DOHH2 (cell line): ENCODE results near the gene AHSG.

ENCODE experiments used
- H3F3A ChIP-seq: fragments of 200-600 bp; sonication (generic), shearing (Covaris generic); 2 replicates; pipeline ENCODE4 v1.6.0; 2016; ENCODE audit warnings: antibody characterized with exemption, mild to moderate bottlenecking; ENCODE audit not compliant: control insufficient read depth, insufficient read depth
- H3K27ac ChIP-seq: fragments of 200-600 bp; sonication (generic); 2 replicates; pipeline ENCODE4 v1.5.1; 2014; ENCODE audit warnings: low read depth, mild to moderate bottlenecking, low read length, moderate library complexity
- H3K27me3 ChIP-seq: fragments of 200-600 bp; sonication (generic); 2 replicates; pipeline ENCODE4 v1.6.1; 2014; ENCODE audit warnings: mild to moderate bottlenecking, low read length, mixed read lengths; ENCODE audit not compliant: control insufficient read depth
- H3K36me3 ChIP-seq: fragments of 200-600 bp; sonication (generic); 2 replicates; pipeline ENCODE4 v1.6.1; 2014; ENCODE audit warnings: mild to moderate bottlenecking, low read length, moderate library complexity, mixed read lengths; ENCODE audit not compliant: control insufficient read depth
- H3K4me1 ChIP-seq: fragments of 200-600 bp; sonication (generic); 2 replicates; pipeline ENCODE4 v1.6.1; 2014; ENCODE audit warnings: mild to moderate bottlenecking, low read length, mixed read lengths; ENCODE audit not compliant: control insufficient read depth
- H3K4me2 ChIP-seq: fragments of 200-600 bp; sonication (generic); 2 replicates; pipeline ENCODE4 v1.6.0; 2014; ENCODE audit warnings: mild to moderate bottlenecking, low read length, moderate library complexity
- H3K4me3 ChIP-seq: fragments of 200-600 bp; sonication (generic); 2 replicates; pipeline ENCODE4 v1.5.1; 2014; ENCODE audit warnings: mild to moderate bottlenecking, low read length, mixed read lengths
- H3K79me2 ChIP-seq: fragments of 200-600 bp; sonication (generic); 2 replicates; pipeline ENCODE4 v1.6.1; 2014; ENCODE audit warnings: mild to moderate bottlenecking, low read length, mixed read lengths; ENCODE audit not compliant: control insufficient read depth
- H3K9me2 ChIP-seq: fragments of 200-600 bp; sonication (generic); replicated peaks from 2 replicates; pipeline ENCODE4 v1.6.1; 2014; ENCODE audit warnings: mild to moderate bottlenecking, low read length, mixed read lengths; ENCODE audit not compliant: control insufficient read depth
- H3K9me3 ChIP-seq: fragments of 200-600 bp; sonication (generic); 2 replicates; pipeline ENCODE4 v1.6.1; 2014; ENCODE audit warnings: antibody characterized with exemption, low read length, mixed read lengths; ENCODE audit not compliant: control insufficient read depth, insufficient read depth
- H4K20me1 ChIP-seq: fragments of 200-600 bp; sonication (generic); 2 replicates; pipeline ENCODE4 v1.6.0; 2014; ENCODE audit warnings: low read depth, mild to moderate bottlenecking, antibody characterized with exemption, low read length, moderate library complexity; ENCODE audit not compliant: control insufficient read depth, insufficient read depth
- EZH2phosphoT487 ChIP-seq: fragments of 200-600 bp; sonication (generic); IDR thresholded peaks from 2 replicates; pipeline ENCODE4 v1.6.1; 2017; ENCODE audit warnings: borderline replicate concordance, mild to moderate bottlenecking, antibody characterized with exemption, low read length, moderate library complexity, mixed read lengths
- TF ChIP-seq, protein P1 (sequence below): fragments of 200-600 bp; sonication (generic); IDR thresholded peaks from one replicate; pipeline ENCODE4 v1.5.1; 2014; ENCODE audit warnings: antibody characterized with exemption, mild to moderate bottlenecking, low read depth, low read length; ENCODE audit not compliant: poor library complexity, severe bottlenecking

The AHSG gene

GRCh38 chr3:186592682-186593081 is 20.2 kb upstream of the AHSG start:
- Histone ChIP-seq H3K36me3 (no peaks in the 10 kb centered on the region), H3K27me3 (no peaks in the 10 kb centered on the region), H3K4me3 (no peak overlapping the region), H3K9me2 (no peaks in the 10 kb centered on the region), H3F3A (peaks cover under 1% of the 10 kb centered on the region; the same call in 1 of the 2 replicates), H4K20me1 (no peaks in the 10 kb centered on the region), H3K27ac (no peak overlapping the region), H3K79me2 (no peaks in the 10 kb centered on the region), H3K9me3 (no peaks in the 10 kb centered on the region), H3K4me1 (no peaks in the 10 kb centered on the region), H3K4me2 (no peak overlapping the region)
- TF ChIP-seq, protein P1, sequence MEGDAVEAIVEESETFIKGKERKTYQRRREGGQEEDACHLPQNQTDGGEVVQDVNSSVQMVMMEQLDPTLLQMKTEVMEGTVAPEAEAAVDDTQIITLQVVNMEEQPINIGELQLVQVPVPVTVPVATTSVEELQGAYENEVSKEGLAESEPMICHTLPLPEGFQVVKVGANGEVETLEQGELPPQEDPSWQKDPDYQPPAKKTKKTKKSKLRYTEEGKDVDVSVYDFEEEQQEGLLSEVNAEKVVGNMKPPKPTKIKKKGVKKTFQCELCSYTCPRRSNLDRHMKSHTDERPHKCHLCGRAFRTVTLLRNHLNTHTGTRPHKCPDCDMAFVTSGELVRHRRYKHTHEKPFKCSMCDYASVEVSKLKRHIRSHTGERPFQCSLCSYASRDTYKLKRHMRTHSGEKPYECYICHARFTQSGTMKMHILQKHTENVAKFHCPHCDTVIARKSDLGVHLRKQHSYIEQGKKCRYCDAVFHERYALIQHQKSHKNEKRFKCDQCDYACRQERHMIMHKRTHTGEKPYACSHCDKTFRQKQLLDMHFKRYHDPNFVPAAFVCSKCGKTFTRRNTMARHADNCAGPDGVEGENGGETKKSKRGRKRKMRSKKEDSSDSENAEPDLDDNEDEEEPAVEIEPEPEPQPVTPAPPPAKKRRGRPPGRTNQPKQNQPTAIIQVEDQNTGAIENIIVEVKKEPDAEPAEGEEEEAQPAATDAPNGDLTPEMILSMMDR = no peak
- TF ChIP-seq EZH2phosphoT487 = no peak

- no peaks in the 10 kb centered on the region for H3F3A ChIP-seq
- H3K4me1 ChIP-seq = no peaks in the 10 kb centered on the region
- H3K79me2 ChIP-seq = no peaks in the 10 kb centered on the region
- H3K9me2 ChIP-seq = no peaks in the 10 kb centered on the region
- no peaks in the 10 kb centered on the region for H3K9me3 ChIP-seq
- H3K36me3 ChIP-seq = no peaks in the 10 kb centered on the region
- H3K27ac ChIP-seq = no peak overlapping the region
- H3K27me3 ChIP-seq = no peaks in the 10 kb centered on the region
- H3K4me2 ChIP-seq = no peak overlapping the region
- TF ChIP-seq EZH2phosphoT487 = no peak
- TF ChIP-seq, protein P1 = no peak
- no peak overlapping the region for H3K4me3 ChIP-seq
- H4K20me1 ChIP-seq = no peaks in the 10 kb centered on the region
Measured at GRCh38 chr3:186593862-186594261, 19.0 kb upstream of the AHSG start.

GRCh38 chr3:186594591-186595113 is 18.2 kb upstream of the AHSG start:
- no peaks in the 10 kb centered on the region for H3K79me2 ChIP-seq
- no peaks in the 10 kb centered on the region for H3F3A ChIP-seq
- H3K9me3 ChIP-seq = no peaks in the 10 kb centered on the region
- no peak overlapping the region for H3K4me2 ChIP-seq
- H3K4me1 ChIP-seq = no peaks in the 10 kb centered on the region
- H3K36me3 ChIP-seq = no peaks in the 10 kb centered on the region
- no peaks in the 10 kb centered on the region for H3K9me2 ChIP-seq
- H3K27ac ChIP-seq = no peak overlapping the region
- TF ChIP-seq, protein P1 = no peak
- TF ChIP-seq EZH2phosphoT487 = no peak
- H3K27me3 ChIP-seq = no peaks in the 10 kb centered on the region
- no peaks in the 10 kb centered on the region for H4K20me1 ChIP-seq
- H3K4me3 ChIP-seq = no peak overlapping the region
